Activated CD4-positive, alpha-beta memory T cell treated with anti-CD3 and anti-CD28 coated beads, Interleukin-2, amount 10 ng/mL, durations not matched to agents 7 days and 5 days (primary cell): ENCODE measurements around the gene ZNF85. TPM values are rescaled to one million over a fixed set of nuclear protein-coding genes. Genes with fewer than 3 reads are reported as not detected.

Experiments
- CTCF ChIA-PET: fragments of 350-600 bp; sonication (Branson Sonifier 250); formaldehyde crosslinking; loops from one replicate; lab custom pipeline; 2021; ENCODE audit warnings: antibody characterized with exemption, inconsistent platforms; lab: Charles Lee
- POLR2A ChIA-PET: fragments of 350-600 bp; sonication (Branson Sonifier 250); formaldehyde crosslinking; loops from one replicate; lab custom pipeline; 2021; ENCODE audit warnings: antibody characterized with exemption; lab: Charles Lee
- DNase-seq: peaks from one replicate; pipeline ENCODE4 v3.0.0-alpha.2; 2020
- H3K27ac Mint-ChIP-seq: one replicate; pipeline ENCODE4 v1.8.0; 2021; ENCODE audit warnings: mild to moderate bottlenecking, mixed read lengths
- H3K27me3 Mint-ChIP-seq: one replicate; pipeline ENCODE4 v1.8.0; 2021; ENCODE audit warnings: mixed read lengths
- H3K36me3 Mint-ChIP-seq: one replicate; pipeline ENCODE4 v1.8.0; 2021; ENCODE audit warnings: low read depth, mixed read lengths
- H3K4me1 Mint-ChIP-seq: one replicate; pipeline ENCODE4 v1.8.0; 2021; ENCODE audit warnings: mixed read lengths
- H3K4me3 Mint-ChIP-seq: one replicate; pipeline ENCODE4 v1.8.0; 2021; ENCODE audit warnings: mild to moderate bottlenecking, mixed read lengths
- H3K9me3 Mint-ChIP-seq: one replicate; pipeline ENCODE4 v1.8.0; 2021; ENCODE audit warnings: mixed read lengths
- total RNA-seq, 2 experiments: library from RNA; stranded (reverse); gene quantifications; one replicate each; pipeline ENCODE4 v1.2.3, GENCODE V29; 2021

The ZNF85 gene
- total RNA-seq, 2 experiments from 2014 or later: 16.4 to 17.2 TPM

DNA sequence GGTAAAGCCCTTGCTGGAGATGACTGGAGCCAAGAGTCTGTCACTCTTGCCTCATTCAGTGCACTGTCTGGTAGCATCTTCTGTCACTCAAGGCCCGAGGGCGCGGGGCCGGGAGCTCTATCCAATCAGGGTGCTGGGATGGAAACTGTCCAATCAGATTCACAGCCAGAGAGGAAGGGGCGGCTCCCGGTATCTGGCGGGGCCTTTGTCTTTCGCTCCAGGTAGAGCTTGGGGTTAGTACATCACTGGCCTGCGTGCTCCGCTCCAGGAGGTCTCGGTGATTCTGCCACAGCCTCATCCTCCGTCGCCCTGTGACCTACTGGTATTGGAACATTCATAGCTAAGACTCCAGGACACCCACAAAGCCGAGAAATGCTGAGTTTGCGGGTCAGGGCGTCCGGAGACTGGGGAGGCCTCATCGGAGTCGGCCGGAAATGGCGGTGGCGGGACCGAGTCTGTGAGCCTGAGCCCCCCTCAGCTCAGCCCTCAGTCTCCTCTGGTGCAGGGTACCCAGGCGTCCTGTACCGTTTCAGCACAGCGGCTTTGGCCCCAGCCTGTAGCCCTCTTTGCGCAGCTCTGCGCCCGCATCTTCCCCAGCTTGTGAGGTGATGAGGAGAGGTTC lies 76.8 kb downstream of the ZNF85 start:
- Mint-ChIP-seq H3K4me3 (peak overlapping the region; percentile 85), H3K4me1 (peaks cover 20% of the 10 kb centered on the region), H3K27ac (peak overlapping the region; percentile 79), H3K36me3 (peaks cover 12% of the 10 kb centered on the region), H3K27me3 (no peaks in the 10 kb centered on the region), H3K9me3 (peaks cover 11% of the 10 kb centered on the region)
- peak; percentile 88 for DNase-seq
- ChIA-PET POLR2A (interaction anchor here (0.8 to 2.0 kb wide), 18 partner anchors 18 to 1267 kb away, joined by 3 to 45 read pairs (median 6); partner anchors contain the start of genes ZNF14, ZNF253, ZNF43 and ZNF430), CTCF (interaction anchor here (1.1 kb wide), 1 partner anchor 21 kb away, joined by 3 read pairs; the partner anchor contains the start of gene ZNF430)

Other genes starting within 250 kb of the ZNF85 start
- gene ZNF66, start 146.9 kb upstream of the ZNF85 start, total RNA-seq: 1 to 10 TPM; 6.0 to 7.5 TPM
- 10 to 100 TPM; 24.0 to 27.0 TPM for gene ZNF430, start 97.4 kb downstream of the ZNF85 start, total RNA-seq
- gene ZNF714, start 159.0 kb downstream of the ZNF85 start, total RNA-seq: 10 to 100 TPM; 20.4 to 23.7 TPM
- gene ZNF431, start 218.8 kb downstream of the ZNF85 start, total RNA-seq: 10 to 100 TPM; 16.1 to 20.5 TPM